Stimulated activated naive CD4-positive, alpha-beta T cell treated with Interleukin-2 at 50 U/mL for 16 hours (primary cell): ENCODE results near the gene KIAA0513.
"Not testable (repeated sequence)": the region's sequence is repeated elsewhere in the genome, so short reads cannot be mapped to it uniquely, and the experiment has no call there.

Experiments
- DNase-seq: peaks from one replicate; lab custom pipeline; 2025; lab: John Stamatoyannopoulos, UW

KIAA0513 gene

DNA sequence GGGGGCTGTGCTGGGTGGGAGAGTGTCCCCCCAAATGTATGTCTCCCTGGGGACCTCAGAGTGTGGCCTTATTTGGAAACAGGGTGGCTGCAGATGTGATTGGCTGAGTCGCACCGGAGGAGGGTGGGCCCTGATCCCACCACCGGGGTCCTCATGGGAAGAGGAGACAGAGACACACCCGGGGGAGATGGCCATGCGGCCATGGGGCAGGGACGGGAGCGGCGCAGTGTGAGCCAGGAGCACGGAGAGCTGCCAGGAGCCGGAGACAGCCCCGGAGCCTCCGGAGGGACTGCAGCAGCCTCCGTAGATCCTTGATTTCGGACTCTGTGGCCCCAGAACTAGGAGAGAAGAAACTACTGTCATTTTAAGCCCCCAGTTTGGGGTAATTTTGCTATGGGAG lies 86.3 kb downstream of the KIAA0513 start:
- no peak for DNase-seq

DNA sequence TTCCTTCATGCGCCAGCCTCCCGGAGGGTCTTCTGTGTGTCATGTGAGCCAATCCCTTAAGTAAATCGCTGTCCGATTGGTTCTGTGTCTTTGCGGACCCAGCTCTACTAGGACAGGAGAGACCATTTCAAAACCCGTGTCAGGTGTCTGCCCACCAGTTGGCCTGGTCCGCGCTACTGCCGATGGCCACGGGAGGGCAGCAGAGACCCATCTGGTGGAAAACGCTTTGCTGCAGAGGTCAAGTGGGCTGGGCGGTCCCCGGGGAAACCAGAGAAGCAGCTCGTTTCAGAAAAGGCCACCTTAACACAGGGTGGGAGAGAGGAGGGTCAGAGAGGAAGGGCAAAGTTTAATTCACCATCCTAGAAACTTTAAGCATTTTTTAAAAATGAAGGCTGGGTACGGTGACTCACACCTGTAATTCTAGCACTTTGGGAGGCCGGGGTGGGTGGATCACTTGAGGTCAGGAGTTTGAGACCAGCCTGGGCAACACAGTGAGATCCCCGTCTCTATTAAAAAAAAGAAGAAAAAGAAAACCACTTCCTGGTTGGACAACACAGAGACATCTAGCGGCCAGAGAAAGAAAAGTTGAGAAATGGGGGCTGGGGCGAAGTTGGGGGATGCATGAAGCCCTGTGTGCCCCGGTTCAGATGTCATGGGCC lies 87.4 kb downstream of the KIAA0513 start:
- DNase-seq: peak; percentile 78

DNA sequence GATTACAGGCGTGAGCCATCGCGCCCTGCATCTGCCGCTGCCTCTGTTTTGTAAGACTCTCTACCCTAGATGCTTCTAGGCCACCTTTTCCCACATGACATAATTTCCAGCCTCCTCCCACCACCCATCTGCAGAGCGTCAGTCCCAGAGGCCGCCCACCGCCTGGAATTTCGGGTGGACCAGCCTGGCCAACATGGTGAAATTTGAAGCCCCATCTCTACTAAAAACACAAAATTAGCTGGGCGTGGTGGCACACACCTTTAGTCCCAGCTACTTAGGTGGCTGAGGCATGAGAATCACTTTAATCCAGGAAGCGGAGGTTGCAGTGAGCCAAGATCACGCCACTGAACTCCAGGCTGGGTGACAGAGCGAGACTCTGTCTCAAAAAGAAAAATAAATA lies 89.8 kb downstream of the KIAA0513 start:
- no peak for DNase-seq

DNA sequence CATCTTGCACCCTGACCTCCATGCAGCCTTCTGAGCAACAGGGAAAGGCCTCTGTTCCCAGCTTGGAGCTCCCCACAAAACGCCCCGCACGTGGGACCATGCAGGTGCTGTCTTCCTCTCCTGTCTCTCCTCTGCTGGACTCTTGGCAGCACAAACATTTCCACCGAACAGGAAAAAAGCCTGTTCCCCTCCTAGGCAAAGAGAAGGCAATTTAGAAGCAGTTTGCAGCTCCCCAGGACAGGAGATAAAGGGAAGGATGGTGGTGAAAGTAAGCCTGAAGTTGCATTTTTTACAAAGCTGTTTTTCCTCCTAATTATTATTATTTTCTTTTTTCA lies 92.4 kb downstream of the KIAA0513 start:
- DNase-seq: no peak

DNA sequence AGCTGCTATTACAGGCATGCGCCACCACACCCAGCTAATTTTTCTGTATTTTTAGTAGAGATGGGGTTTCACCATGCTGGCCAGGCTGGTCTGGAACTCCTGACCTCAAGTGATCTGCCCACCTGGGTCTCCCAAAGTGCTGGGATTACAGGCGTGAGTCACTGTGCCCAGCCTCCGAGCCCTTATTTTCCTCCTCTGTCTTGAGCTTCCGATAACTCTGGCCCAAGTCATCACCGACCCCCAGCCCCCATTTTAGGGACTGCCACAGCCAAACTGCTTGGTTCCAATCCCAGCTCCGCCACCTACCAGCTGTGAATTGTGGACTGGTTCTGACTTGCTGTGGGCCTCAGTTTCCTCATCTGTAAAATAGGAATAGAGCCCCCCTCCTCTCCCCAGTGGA lies 95.8 kb downstream of the KIAA0513 start:
- not testable (repeated sequence) for DNase-seq

DNA sequence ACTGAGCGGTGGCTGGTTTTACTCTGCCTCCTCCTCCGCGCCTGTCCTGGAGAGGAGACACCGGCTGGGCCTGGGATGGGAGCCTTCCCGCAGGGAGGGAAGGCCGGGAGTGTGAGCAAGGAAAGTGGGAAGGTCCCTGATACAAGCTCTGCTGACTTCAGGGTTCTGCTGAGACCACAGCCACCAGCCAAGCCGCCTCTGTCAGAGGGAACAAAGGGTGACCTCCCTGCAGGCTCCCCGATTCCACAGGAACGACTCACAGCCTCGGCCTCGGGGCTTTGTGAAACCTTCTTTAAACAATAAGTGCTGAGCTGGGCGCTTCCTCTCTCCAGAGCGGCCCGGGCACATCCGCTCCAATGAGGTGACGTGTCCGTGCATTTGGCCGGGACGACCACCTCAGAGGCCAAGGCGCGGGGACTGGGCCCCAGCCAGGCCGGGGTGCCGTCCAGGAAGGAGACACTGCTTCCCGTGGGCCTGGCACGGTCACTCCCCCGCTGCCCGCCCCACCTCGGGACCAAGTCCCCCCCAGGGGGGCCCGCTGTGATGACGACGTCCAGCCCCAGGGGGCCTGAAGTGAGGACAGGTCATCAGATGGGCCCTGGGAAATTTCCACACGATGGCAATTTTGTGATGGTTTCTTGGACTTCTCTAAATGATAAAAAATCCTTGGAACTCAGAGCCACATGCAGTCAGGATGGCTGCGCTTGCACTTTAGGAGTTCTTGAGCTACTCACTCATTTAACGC lies 96.5 kb downstream of the KIAA0513 start:
- DNase-seq: no peak

DNA sequence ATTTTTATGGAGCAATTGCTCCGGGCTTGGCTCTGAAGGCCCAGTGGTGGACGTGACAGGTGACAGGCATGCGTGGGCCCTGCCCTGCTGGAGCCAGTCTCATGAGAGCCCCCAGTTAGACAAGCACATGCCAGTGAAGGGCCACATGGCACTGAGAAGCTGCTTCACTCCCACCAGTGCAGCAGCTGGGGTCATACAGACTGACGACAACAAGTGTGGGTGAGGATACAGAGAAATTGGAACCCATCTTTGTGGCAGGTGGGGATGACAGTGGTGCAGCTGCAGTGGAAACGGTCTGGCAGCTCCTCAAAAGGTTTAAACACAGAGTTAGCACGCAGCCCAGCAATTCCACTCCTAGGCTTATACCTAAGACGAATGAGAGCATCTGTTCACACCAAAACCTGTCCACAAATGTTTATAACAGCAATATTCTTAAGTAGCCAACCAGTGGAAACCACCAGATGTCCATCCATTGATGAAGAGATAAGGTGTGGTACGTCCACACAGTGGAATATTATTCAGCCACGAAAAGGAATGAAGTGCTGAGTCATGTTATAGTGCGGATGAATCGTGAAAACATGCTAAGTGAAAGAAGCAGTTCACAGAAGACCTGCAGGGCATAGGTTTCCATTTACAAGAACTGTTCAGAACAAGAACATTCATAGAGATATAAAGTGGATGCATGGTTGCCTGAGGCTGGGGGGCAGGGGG lies 97.2 kb downstream of the KIAA0513 start:
- no peak for DNase-seq

DNA sequence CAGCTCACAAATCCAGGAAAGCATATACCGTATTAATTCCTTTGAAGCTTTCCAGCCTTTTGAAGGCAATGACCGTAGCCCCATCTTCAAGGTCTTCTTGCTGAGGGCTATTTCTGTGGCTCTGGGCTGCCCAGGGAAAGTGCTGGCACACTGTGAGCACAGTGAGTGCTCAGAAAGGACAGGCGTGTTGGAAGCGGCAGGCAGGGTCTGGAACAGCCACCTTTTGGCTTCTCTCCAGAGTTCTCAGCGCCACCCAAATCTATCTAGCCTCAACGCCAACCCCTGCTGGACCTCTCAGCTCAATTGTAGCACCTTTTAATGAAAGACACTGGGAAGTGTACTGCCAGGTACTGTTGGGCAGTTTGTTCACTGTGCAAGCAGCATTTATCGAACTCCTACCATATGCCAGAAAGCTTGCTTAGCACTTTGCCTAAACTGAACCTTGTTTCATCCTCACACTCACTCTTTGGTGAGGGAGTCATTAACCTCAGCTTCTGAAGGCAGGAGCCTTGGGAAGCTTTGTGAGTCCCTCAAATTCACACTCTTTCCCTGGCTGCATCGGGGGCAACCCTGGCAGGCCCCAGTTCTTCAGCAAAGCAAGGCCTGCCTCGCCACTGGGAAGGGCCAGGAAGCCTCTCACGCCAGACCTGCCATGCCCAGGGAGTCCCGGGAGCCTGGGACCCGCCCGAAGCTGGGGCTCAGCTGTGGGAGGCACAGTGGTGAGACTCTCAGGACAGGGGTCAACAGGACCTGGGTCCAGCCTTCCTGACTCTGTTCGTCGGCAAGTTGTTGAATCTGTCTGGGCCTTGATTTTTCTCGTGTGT lies 98.2 kb downstream of the KIAA0513 start:
- no peak for DNase-seq

DNA sequence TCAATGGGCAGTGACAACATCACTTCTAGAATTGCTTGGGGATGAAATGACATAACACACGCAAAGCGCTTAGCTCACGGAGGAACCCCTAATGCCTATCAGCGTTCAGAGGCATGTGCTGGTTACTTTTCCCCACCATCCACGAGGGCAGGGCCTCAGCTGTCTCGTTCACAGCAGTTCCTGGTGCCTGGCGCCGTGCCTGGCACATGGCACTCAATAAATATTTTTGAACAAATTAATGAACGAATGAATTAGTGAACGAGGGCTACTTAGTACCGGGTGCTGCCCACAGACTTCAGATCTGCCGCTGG lies 98.8 kb downstream of the KIAA0513 start:
- no peak for DNase-seq

DNA sequence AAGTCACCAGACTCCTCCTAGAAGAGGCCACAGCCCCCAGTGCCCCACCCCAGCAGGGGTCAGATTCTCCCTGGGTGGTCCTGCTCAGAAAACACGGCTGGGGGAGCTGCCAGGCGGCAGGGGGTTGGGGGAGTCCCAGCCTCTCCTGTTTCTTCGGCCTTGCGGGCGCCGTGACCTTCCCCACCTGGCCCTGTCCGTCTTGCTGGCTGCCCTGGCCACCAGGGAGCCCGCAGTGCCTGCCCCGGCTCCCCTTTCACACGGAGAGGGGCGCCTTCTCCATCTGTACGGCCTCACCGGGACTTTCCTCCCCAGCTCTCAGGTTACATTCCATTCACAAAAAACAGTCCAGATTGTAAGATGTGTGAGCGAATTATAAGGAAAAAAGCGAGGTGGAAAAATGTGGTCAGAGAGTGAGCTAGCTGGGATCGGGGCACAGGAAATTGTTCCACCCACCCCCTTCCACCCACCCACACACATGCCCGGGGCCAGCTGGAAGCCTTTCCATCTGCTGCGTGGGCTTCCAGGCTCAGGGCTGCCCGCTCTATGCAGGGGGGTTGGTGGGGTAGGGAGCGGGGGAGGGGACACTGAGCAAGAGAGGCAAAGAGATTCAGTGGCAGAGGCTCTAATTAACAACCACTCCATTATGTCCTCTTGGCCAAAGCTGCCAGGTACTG lies 99.2 kb downstream of the KIAA0513 start:
- peak; percentile 15 for DNase-seq

DNA sequence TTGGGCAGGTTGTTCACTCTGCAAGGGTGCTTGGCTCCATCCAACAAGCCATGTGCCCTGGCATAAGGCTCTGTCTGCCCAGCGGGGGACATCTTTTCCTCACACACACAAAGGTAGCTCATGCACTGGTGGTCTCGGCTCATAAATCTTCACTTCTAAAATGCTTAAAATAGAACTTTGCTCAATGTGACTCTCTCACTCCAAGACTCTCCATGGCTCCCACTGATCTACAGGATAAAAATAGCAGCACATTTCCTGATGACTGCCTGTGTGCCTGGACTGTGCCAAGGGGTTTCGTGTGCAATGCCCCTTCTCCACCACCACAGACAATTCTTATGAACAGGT lies 99.8 kb downstream of the KIAA0513 start:
- no peak for DNase-seq

DNA sequence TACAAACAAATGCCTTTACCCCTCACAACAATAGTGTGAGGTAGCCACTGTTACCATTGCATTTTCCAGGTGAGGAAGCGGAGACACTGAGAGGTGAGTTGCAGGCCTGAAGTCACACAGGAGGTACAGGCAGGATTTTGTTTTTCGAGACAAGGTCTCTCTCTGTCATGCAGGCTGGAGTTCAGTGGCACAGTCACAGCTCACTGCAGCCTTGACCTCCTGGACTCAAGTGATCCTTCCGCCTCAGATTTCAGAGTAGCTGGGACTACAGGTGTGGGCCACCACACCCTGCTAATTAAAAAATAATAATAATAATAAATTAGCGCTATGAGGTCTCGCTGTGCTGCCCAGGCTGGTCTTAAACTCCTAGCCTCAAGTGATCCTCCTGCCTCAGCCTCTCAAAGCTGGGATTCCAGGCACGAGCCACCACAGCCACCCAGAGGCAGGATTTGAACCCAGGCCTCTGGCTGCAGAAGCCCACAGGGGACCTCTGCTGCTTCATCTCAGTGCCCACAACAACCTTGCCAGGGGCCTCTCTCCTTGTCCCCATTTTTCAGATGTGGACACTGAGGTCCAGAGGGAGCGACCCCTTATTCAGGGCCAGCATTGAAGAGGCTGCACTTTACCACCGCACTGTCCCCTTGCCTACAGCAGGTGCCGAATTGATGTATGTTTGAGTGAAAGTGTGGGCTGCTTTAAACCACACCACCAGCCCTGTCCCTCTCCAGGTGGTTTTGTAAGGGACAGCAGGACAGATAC lies 100.7 kb downstream of the KIAA0513 start:
- no peak for DNase-seq

DNA sequence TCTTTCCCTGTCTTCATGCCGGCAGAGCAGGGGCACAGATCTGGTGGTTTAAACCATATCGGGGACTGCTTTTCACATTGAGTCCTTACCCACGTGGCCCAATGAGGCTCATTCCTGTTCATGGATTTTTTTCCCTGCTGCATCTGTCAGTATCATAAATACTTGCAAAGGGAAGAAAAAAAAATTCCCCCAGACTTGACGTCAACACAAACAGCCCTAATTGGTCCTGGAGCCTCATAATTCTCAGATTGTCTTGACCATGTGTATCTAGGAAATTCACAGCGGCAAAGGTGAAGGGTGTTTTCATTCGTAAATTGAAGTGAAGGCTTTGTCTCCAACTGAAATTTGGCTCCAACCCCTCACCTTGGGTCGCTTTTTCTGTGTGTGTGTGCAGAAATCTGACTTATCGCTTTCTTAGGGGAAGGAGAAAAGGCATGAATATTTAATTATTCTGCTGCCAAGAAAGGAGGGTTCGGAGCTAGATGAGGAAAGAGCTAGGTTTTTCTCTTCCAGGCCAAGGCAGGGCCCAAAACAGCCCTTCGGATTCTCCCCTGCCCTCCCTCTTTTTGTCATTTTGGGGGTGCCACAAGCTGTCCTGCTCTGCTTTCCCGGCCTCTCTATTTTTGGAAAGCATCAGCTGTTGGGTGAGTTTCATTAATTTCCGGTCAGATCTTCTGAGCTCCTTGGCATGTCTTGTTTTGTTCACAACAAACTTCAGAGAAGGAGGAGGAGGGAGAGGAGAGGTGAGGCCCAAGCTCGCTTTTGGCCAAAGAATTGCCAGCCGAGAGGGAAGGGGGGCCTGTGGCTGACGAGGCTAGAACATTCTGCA lies 102.5 kb downstream of the KIAA0513 start:
- DNase-seq: no peak

DNA sequence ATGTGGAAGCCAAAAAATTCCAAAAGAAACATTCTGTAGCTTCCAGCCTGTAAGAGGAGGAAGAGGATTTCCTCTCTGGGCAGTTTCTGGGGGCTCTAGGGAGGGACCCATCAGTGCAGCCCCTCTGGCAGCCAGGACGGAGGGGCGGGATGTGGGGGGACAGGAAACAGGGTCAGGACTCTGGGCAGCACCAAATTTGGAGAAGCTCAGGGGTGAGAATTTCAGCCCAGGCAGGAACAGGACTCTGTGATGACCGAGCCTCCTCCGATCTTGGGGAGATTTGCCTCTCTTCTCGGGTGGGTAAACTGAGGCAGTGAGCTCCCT lies 103.1 kb downstream of the KIAA0513 start:
- DNase-seq: no peak

DNA sequence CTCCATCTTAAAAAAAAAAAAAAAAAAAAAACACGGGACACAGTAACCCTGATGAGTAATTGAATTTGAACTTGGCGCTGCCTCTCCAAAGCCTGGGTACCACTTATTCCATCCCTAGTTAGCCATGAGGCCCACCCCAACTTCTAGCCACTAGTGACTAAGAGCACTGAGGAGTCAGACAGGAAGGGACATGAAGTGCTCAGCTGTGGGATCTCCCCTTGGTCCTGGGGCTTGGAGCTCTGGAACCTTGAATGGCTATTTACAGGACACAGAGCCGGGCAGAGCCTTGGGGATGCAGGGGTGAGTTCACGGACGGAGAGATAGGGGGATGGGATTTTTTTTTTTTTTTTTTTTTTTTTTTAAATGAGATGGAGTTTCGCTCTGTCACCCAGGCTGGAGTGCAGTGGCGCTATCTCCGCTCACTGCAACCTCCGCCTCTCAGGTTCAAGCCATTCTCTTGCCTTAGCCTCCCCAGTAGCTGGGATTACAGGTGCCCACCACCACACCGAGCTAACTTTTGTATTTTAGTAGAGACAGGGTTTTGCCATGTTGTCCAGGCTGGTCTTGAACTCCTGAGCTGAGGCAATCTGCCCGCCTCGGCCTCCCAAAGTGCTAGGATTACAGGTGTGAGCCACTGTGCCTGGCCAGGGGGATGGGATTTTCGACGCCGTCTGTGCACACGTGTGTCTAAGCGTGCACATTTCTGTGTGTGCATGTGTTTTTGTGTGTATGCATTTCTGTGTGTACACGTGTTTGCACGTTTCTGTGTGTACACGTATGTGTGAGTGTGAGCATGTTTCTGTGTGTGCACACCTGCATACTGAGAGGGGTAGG lies 105.1 kb downstream of the KIAA0513 start:
- DNase-seq: no peak

DNA sequence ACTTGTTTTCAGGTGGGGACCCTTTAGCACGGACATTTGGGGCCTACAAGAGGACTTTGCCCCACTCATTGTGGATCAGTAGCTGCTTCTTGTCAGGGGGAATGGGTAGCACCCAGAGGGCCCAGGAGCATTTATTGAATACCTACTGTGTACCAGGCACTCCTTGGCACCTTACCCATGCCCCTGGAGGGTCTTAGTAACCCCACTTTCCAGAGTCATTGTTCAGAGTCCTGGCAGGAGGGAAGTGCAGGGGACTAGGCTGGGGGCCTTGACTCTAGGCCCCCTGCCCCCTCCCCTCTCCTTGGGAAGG lies 105.7 kb downstream of the KIAA0513 start:
- no peak for DNase-seq

DNA sequence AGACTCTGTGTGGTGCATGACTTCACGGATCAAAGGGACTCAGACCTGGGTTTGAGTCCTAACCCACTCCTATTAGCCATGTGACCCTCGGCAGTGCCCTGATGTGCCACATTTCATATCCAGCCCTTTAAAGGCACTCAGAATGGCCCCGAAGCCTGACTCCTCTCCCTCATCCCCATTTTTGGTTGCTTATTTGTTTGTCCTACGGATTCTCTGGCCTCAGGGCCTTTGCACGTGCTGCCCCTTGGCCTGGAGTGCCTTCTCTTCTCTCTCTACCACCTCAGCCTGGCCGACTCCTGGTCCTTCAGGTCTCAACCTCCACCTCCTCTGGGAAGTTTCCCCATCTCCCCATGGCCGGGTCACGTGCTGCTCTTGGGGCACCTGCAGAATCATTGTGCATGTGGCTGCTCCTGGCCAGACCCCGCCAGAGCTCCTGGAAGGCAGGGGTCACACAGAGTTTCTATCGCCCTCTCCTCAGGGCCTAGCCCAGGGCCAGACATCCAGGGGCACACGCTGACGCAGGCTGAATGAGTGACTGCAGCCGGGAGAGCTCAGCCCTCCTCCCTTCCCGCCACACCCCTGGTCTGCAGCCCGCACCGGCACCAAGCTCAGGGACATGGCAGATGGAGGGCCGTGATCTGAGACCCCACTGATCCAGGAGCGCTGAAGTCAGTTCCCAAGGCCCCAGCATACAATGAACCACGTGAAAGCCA lies 106.6 kb downstream of the KIAA0513 start:
- no peak for DNase-seq

DNA sequence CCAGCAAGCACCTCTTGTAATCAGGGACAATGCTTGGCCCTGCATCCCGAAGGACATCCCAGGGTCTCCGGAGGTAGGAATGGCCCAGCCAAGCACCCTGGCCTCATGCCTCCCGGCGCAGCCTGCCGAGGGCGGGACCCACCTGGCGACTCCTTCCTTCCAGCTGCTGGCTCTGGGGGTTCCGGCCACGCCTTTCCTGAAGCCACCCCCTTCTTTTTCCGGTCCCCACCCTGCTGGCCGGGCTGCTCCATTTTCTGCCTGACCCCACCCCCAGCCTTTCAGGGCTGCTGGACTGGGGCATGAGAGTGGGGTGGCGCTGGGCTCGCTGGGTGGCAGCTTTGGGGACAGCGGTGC lies 107.2 kb downstream of the KIAA0513 start:
- DNase-seq: no peak

DNA sequence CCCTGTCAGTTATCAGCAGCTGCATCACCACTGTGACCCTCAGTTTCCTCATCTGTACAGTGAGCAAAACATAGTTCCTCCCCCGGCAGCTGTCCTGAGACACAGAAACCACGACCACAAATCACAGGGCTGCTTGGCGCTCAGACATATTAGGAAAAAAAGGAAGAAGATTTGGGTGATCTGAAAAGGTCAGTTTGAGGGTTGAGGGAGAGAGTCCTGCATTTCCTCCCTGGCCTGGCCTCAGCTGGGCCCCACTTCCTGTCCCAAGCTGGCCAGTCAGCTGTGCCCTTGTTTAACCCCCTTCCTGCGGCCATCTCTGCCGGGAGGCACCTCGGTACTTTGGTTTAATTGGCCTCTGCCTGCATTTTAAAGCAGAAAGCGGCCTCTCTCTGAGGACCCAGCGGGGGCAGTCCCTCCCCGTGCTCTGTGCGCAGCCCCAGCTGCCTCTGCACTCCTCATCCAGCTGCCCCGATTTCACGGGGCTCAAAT lies 108.7 kb downstream of the KIAA0513 start:
- no peak for DNase-seq
